IMR-90 (cell line): Measurements from ENCODE around the gene HNRNPM. TPM values are rescaled to one million over a fixed set of nuclear protein-coding genes. Genes with fewer than 3 reads are reported as not detected.
A peak's percentile ranks its signal among the peaks of the same experiment; 100 is the strongest.

ENCODE experiments used
- ATAC-seq: fragments of 200-7000 bp; cut with Tn5 transposase; 2 replicates; pipeline ENCODE4 v1.9.1; 2020; ENCODE audit warnings: low read depth, mild to moderate bottlenecking, moderate library complexity
- BruUV-seq: library from RNA; stranded (reverse); fragments of 400-500 nt; replicated peaks from 2 replicates; lab custom pipeline; 2021; lab: Mats Ljungman, UMichigan
- CTCF ChIA-PET: fragments of 300-600 bp; formaldehyde crosslinking; extraction: SDS; loops from one replicate; lab custom pipeline; 2021; ENCODE audit warnings: antibody characterized with exemption; lab: Yijun Ruan, JAX
- POLR2A ChIA-PET: fragments of 300-600 bp; sonication (Branson Sonifier 250); formaldehyde crosslinking; loops from one replicate; lab custom pipeline; 2022; ENCODE audit warnings: antibody characterized with exemption; ENCODE audit not compliant: unreplicated experiment; lab: Charles Lee
- DNase-seq: peaks from one replicate; pipeline ENCODE4 v3.0.0; 2013
- H2AFZ ChIP-seq: replicated peaks from 2 replicates; pipeline ENCODE3; 2013; ENCODE audit warnings: low read length, mild to moderate bottlenecking; ENCODE audit not compliant: poor library complexity
- H2AK5ac ChIP-seq: 2 replicates; pipeline ENCODE4 v1.6.1; 2013; ENCODE audit warnings: low read depth, low read length, inconsistent platforms
- H2AK9ac ChIP-seq: replicated peaks from 2 replicates; pipeline ENCODE3; 2013; ENCODE audit warnings: mild to moderate bottlenecking, low read depth, low read length, moderate library complexity; ENCODE audit not compliant: poor library complexity
- H2BK120ac ChIP-seq: 2 replicates; pipeline ENCODE4 v1.6.1; 2013; ENCODE audit warnings: low read depth, low read length, inconsistent platforms
- H2BK15ac ChIP-seq: 3 replicates; pipeline ENCODE4 v1.6.1; 2013; ENCODE audit warnings: low read depth, low read length, inconsistent platforms
- H2BK20ac ChIP-seq: 2 replicates; pipeline ENCODE4 v1.6.1; 2013; ENCODE audit warnings: low read depth, mild to moderate bottlenecking, inconsistent platforms, low read length, moderate library complexity
- H2BK5ac ChIP-seq: 2 replicates; pipeline ENCODE4 v1.6.1; 2013; ENCODE audit warnings: mild to moderate bottlenecking, low read depth, low read length, inconsistent platforms; ENCODE audit not compliant: poor library complexity, severe bottlenecking
- H3K14ac ChIP-seq: replicated peaks from 2 replicates; pipeline ENCODE4 v1.6.1; 2013; ENCODE audit warnings: low read depth, low read length, inconsistent platforms
- H3K18ac ChIP-seq: 2 replicates; pipeline ENCODE4 v1.6.1; 2013; ENCODE audit warnings: low read depth, low read length, control low read depth
- H3K23ac ChIP-seq: 2 replicates; pipeline ENCODE4 v1.6.1; 2013; ENCODE audit warnings: low read depth, low read length, inconsistent platforms
- H3K27ac ChIP-seq: 2 replicates; pipeline ENCODE4 v1.5.1; 2013; ENCODE audit warnings: mild to moderate bottlenecking, control low read depth, low read length; ENCODE audit not compliant: insufficient read depth
- H3K27me3 ChIP-seq: 2 replicates; pipeline ENCODE4 v1.6.1; 2013; ENCODE audit warnings: low read length; ENCODE audit not compliant: control insufficient read depth, insufficient read depth
- H3K36me3 ChIP-seq: 2 replicates; pipeline ENCODE4 v1.6.1; 2013; ENCODE audit warnings: low read length, mixed read lengths; ENCODE audit not compliant: control insufficient read depth, insufficient read depth
- H3K4ac ChIP-seq: 2 replicates; pipeline ENCODE4 v1.6.1; 2013; ENCODE audit warnings: low read depth, low read length, inconsistent platforms
- H3K4me1 ChIP-seq: 2 replicates; pipeline ENCODE4 v1.6.1; 2013; ENCODE audit warnings: low read length, mixed read lengths; ENCODE audit not compliant: control insufficient read depth, insufficient read depth
- H3K4me2 ChIP-seq: 2 replicates; pipeline ENCODE4 v1.6.1; 2013; ENCODE audit warnings: low read depth, mild to moderate bottlenecking, control low read depth, low read length, moderate library complexity
- H3K4me3 ChIP-seq: 2 replicates; pipeline ENCODE4 v1.5.1; 2013; ENCODE audit warnings: low read depth, mild to moderate bottlenecking, control low read depth, low read length, moderate library complexity; ENCODE audit not compliant: insufficient read depth
- H3K56ac ChIP-seq: 2 replicates; pipeline ENCODE4 v1.6.1; 2013; ENCODE audit warnings: low read length, inconsistent platforms; ENCODE audit not compliant: insufficient read depth; ENCODE audit errors: extremely low read depth
- H3K79me1 ChIP-seq, 2 experiments: 2 replicates each; pipeline ENCODE4 v1.6.1; 2013; ENCODE audit warnings: low read length in 2 of 2, inconsistent platforms in 1 of 2, low read depth in 1 of 2
- H3K9ac ChIP-seq: 2 replicates; pipeline ENCODE4 v1.6.1; 2013; ENCODE audit warnings: low read depth, low read length, control low read depth
- H3K9me1 ChIP-seq: 2 replicates; pipeline ENCODE4 v1.6.1; 2013; ENCODE audit warnings: low read length, inconsistent platforms; ENCODE audit not compliant: insufficient read depth
- H3K9me3 ChIP-seq: 2 replicates; pipeline ENCODE4 v1.6.1; 2013; ENCODE audit warnings: low read length; ENCODE audit not compliant: control insufficient read depth, insufficient read depth
- H4K20me1 ChIP-seq: 2 replicates; pipeline ENCODE4 v1.6.1; 2013; ENCODE audit warnings: low read length, inconsistent platforms; ENCODE audit not compliant: insufficient read depth
- H4K5ac ChIP-seq: 2 replicates; pipeline ENCODE4 v1.6.1; 2013; ENCODE audit warnings: mild to moderate bottlenecking, low read depth, low read length, control low read depth
- H4K8ac ChIP-seq, 2 experiments: 2 replicates each; pipeline ENCODE4 v1.6.1; 2013; ENCODE audit warnings: low read depth in 2 of 2, low read length in 2 of 2, control low read depth in 1 of 2, inconsistent platforms in 1 of 2
- H4K91ac ChIP-seq: 2 replicates; pipeline ENCODE4 v1.6.1; 2013; ENCODE audit warnings: low read depth, low read length, inconsistent platforms; ENCODE audit not compliant: insufficient read depth
- BHLHE40 ChIP-seq: fragments of 150-350 bp; IDR thresholded peaks from 2 replicates; pipeline ENCODE4 v1.6.1; 2016; ENCODE audit warnings: mild to moderate bottlenecking, low read depth, low read length
- CEBPB ChIP-seq: IDR thresholded peaks from 2 replicates; pipeline ENCODE4 v1.6.1; 2012; ENCODE audit warnings: low read depth, low read length, improper control_type of control experiment
- CHD1 ChIP-seq: IDR thresholded peaks from 2 replicates; pipeline ENCODE4 v1.6.1; 2012; ENCODE audit warnings: low read depth, low read length, improper control_type of control experiment
- ELK1 ChIP-seq: fragments of 150-350 bp; IDR thresholded peaks from 2 replicates; pipeline ENCODE4 v1.6.1; 2016; ENCODE audit warnings: low read depth, mild to moderate bottlenecking, low read length, moderate library complexity, borderline replicate concordance
- FOS ChIP-seq: fragments of 150-350 bp; IDR thresholded peaks from 2 replicates; pipeline ENCODE4 v1.6.1; 2016; ENCODE audit warnings: low read depth, low read length
- MAFK ChIP-seq: IDR thresholded peaks from 2 replicates; pipeline ENCODE4 v1.6.1; 2012; ENCODE audit warnings: low read depth, low read length, improper control_type of control experiment
- MAZ ChIP-seq: IDR thresholded peaks from 2 replicates; pipeline ENCODE4 v1.6.1; 2012; ENCODE audit warnings: low read depth, mild to moderate bottlenecking, low read length, improper control_type of control experiment, moderate library complexity, borderline replicate concordance
- MXI1 ChIP-seq: IDR thresholded peaks from 2 replicates; pipeline ENCODE4 v1.6.1; 2012; ENCODE audit warnings: low read depth, mild to moderate bottlenecking, low read length, moderate library complexity, borderline replicate concordance
- NFE2L2 ChIP-seq: fragments of 150-350 bp; IDR thresholded peaks from 2 replicates; pipeline ENCODE4 v1.6.1; 2016; ENCODE audit warnings: low read depth, mild to moderate bottlenecking, low read length
- POLR2A ChIP-seq: IDR thresholded peaks from 2 replicates; pipeline ENCODE4 v1.6.1; 2012; ENCODE audit warnings: mild to moderate bottlenecking, low read depth, low read length
- RAD21 ChIP-seq: IDR thresholded peaks from 2 replicates; pipeline ENCODE4 v1.6.1; 2012; ENCODE audit warnings: low read length, improper control_type of control experiment
- RCOR1 ChIP-seq: IDR thresholded peaks from 2 replicates; pipeline ENCODE4 v1.6.1; 2012; ENCODE audit warnings: mild to moderate bottlenecking, low read length, improper control_type of control experiment; ENCODE audit not compliant: insufficient replicate concordance
- RFX5 ChIP-seq: IDR thresholded peaks from 2 replicates; pipeline ENCODE4 v1.8.0; 2012; ENCODE audit warnings: low read depth, mild to moderate bottlenecking, low read length, moderate library complexity
- SMC3 ChIP-seq: fragments of 150-350 bp; IDR thresholded peaks from 2 replicates; pipeline ENCODE4 v1.6.1; 2016; ENCODE audit warnings: low read depth, mild to moderate bottlenecking, antibody characterized with exemption, low read length, moderate library complexity
- USF2 ChIP-seq: fragments of 150-350 bp; IDR thresholded peaks from 2 replicates; pipeline ENCODE4 v1.6.1; 2017; ENCODE audit warnings: mild to moderate bottlenecking, antibody characterized with exemption, low read length, low read depth
- WGBS, 2 experiments: methylation state at CpG; one replicate each; pipeline versions ENCODE4 v1.1.5 to v1.1.7; 2013; ENCODE audit warnings: missing lambda C conversion rate in 2 of 2; ENCODE audit not compliant: insufficient read length in 1 of 2; ENCODE audit errors: extremely low coverage in 2 of 2; 5-methylcytosine and 5-hydroxymethylcytosine counted together
- dilution Hi-C: fragments of 300-500 bp; cut with HindIII; formaldehyde crosslinking; loops from one replicate; pipeline ENCODE4 v1.14.3; 2018; ENCODE audit warnings: low sequenced_read_pairs; ENCODE audit not compliant: unreplicated experiment
- in situ Hi-C: fragments of 300-500 bp; cut with MboI; formaldehyde crosslinking; loops from 3 replicates; pipeline ENCODE4 v1.14.3; 2019; ENCODE audit warnings: low sequenced_read_pairs, inconsistent platforms, mixed read lengths
- intact Hi-C: fragments of 100-400 bp; cut with micrococcal nuclease; formaldehyde crosslinking; loops from 2 replicates; pipeline ENCODE4 v1.10.0; 2022
- polyA plus RNA-seq, 3 experiments: library from polyadenylated mRNA; depleted of rRNA; stranded (reverse); fragments of >200 nt; gene quantifications; 2 replicates each; pipeline ENCODE4 v1.2.3, GENCODE V29; 2012; ENCODE audit warnings: low replicate concordance in 1 of 3
- total RNA-seq: library from RNA; depleted of rRNA; stranded (reverse); fragments of >200 nt; gene quantifications from 2 replicates; pipeline ENCODE4 v1.2.3, GENCODE V29; 2012
- TF ChIP-seq, protein P1 (sequence below): conservative IDR thresholded peaks from 2 replicates; pipeline ENCODE4 v1.5.1; 2012; ENCODE audit warnings: mild to moderate bottlenecking, low read depth, low read length, improper control_type of control experiment

HNRNPM gene
- total and polyA plus RNA-seq, 2 of the 4 experiments (the other 2 are of a cell fraction), result 75.6 to 197 TPM

GRCh38 chr19:8451885-8452284 lies 7.1 kb downstream of the HNRNPM start:
- no peak overlapping the region for H3K18ac ChIP-seq
- H2BK20ac ChIP-seq, result no peak overlapping the region
- 0 out of 2 replicates have a peak overlapping the region, but pooled peaks have one; percentile 2 for H3K14ac ChIP-seq
- ATAC-seq (peak; percentile 72), DNase-seq (peak; percentile 79)
- no peak overlapping the region for H3K56ac ChIP-seq
- H3K4me1 ChIP-seq, result peaks cover 16% of the 10 kb centered on the region
- no peak overlapping the region for H3K27ac ChIP-seq
- H2AFZ ChIP-seq, result no peak overlapping the region
- no peak overlapping the region for H3K23ac ChIP-seq
- H4K5ac ChIP-seq, result no peak overlapping the region
- no peak overlapping the region for H3K9ac ChIP-seq
- peaks cover 4 to 82% of the 10 kb centered on the region in 2 experiments for H3K79me1 ChIP-seq
- no peaks in the 10 kb centered on the region for H3K9me3 ChIP-seq
- dilution Hi-C loops (no loop called here), intact Hi-C loops (no loop called here), in situ Hi-C loops (no loop called here)
- no peak overlapping the region for H2AK5ac ChIP-seq
- no CpG with 5 or more reads among the region's 3 CpGs for WGBS, 2 experiments
- ChIA-PET CTCF (interaction anchor here (0.6 to 1.1 kb wide), 2 partner anchors 24 to 131 kb away, joined by 3 to 4 read pairs; no protein-coding TSS in a partner anchor), POLR2A (no interaction called here)
- no peak overlapping the region for H4K8ac ChIP-seq
- H3K9me1 ChIP-seq, result peaks cover 44% of the 10 kb centered on the region
- H3K4me2 ChIP-seq, result peak overlapping the region; percentile 32; the same call in 1 of the 2 replicates
- H3K4ac ChIP-seq, result no peak overlapping the region
- H3K36me3 ChIP-seq, result peaks cover 17% of the 10 kb centered on the region
- no peak overlapping the region for H4K91ac ChIP-seq
- no peak overlapping the region for H2BK15ac ChIP-seq
- no peak overlapping the region for H2BK120ac ChIP-seq
- no peak overlapping the region for H2BK5ac ChIP-seq
- TF ChIP-seq POLR2A, result no peak
- TF ChIP-seq MAZ, result no peak
- TF ChIP-seq ELK1, result no peak
- TF ChIP-seq BHLHE40, result peak; percentile 63; the same call in 1 of the 2 replicates
- TF ChIP-seq CHD1, result no peak
- peak; percentile 80 for TF ChIP-seq RCOR1
- TF ChIP-seq RAD21, result no peak
- TF ChIP-seq RFX5, result no peak
- peak; percentile 53 for TF ChIP-seq USF2
- no peak for TF ChIP-seq NFE2L2
- no peak; the same call in 1 of the 2 replicates for TF ChIP-seq FOS
- no peak for TF ChIP-seq SMC3
- no peak for TF ChIP-seq MXI1
- TF ChIP-seq MAFK, result no peak
- TF ChIP-seq CEBPB, result peak; percentile 68
- TF ChIP-seq, protein P1, sequence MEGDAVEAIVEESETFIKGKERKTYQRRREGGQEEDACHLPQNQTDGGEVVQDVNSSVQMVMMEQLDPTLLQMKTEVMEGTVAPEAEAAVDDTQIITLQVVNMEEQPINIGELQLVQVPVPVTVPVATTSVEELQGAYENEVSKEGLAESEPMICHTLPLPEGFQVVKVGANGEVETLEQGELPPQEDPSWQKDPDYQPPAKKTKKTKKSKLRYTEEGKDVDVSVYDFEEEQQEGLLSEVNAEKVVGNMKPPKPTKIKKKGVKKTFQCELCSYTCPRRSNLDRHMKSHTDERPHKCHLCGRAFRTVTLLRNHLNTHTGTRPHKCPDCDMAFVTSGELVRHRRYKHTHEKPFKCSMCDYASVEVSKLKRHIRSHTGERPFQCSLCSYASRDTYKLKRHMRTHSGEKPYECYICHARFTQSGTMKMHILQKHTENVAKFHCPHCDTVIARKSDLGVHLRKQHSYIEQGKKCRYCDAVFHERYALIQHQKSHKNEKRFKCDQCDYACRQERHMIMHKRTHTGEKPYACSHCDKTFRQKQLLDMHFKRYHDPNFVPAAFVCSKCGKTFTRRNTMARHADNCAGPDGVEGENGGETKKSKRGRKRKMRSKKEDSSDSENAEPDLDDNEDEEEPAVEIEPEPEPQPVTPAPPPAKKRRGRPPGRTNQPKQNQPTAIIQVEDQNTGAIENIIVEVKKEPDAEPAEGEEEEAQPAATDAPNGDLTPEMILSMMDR, result no peak
- no peak overlapping the region for H2AK9ac ChIP-seq
- peaks cover 99% of the 10 kb centered on the region for H4K20me1 ChIP-seq
- no TSS peak for BruUV-seq
- no peak overlapping the region for H3K4me3 ChIP-seq
- H3K27me3 ChIP-seq, result no peaks in the 10 kb centered on the region
